H9 (cell line): ENCODE measurements around the gene GRWD1. TPM values are rescaled to one million over a fixed set of nuclear protein-coding genes. Genes with fewer than 3 reads are reported as not detected.
A peak's percentile ranks its signal among the peaks of the same experiment; 100 is the strongest.

Source experiments
- DNase-seq: peaks from one replicate; pipeline ENCODE4 v3.0.0-alpha.2; 2017
- H2AFZ ChIP-seq: one replicate; pipeline ENCODE4 v1.6.1; 2013; ENCODE audit warnings: mild to moderate bottlenecking, low read length, control low read depth, moderate library complexity
- H2AK5ac ChIP-seq: 2 replicates; pipeline ENCODE4 v1.6.1; 2013; ENCODE audit warnings: low read length, control low read depth, mixed read lengths; ENCODE audit not compliant: insufficient read length
- H2BK120ac ChIP-seq: one replicate; pipeline ENCODE4 v1.6.1; 2013; ENCODE audit warnings: low read depth, mild to moderate bottlenecking, low read length, control low read depth, inconsistent platforms; ENCODE audit not compliant: poor library complexity, severe bottlenecking
- H2BK12ac ChIP-seq: 2 replicates; pipeline ENCODE4 v1.6.1; 2013; ENCODE audit warnings: low read length, control low read depth, mixed read lengths, low read depth; ENCODE audit not compliant: insufficient read length
- H2BK15ac ChIP-seq: 2 replicates; pipeline ENCODE4 v1.6.1; 2013; ENCODE audit warnings: low read depth, low read length, control low read depth
- H2BK20ac ChIP-seq: one replicate; pipeline ENCODE4 v1.6.1; 2013; ENCODE audit warnings: low read depth, mild to moderate bottlenecking, low read length, control low read depth, inconsistent platforms; ENCODE audit not compliant: poor library complexity, severe bottlenecking
- H2BK5ac ChIP-seq: 2 replicates; pipeline ENCODE4 v1.6.1; 2013; ENCODE audit warnings: low read length, control low read depth, mixed read lengths; ENCODE audit not compliant: insufficient read length
- H3K14ac ChIP-seq: 2 replicates; pipeline ENCODE4 v1.6.1; 2013; ENCODE audit warnings: low read length, control low read depth; ENCODE audit not compliant: insufficient read depth
- H3K18ac ChIP-seq: 2 replicates; pipeline ENCODE4 v1.6.1; 2013; ENCODE audit warnings: low read depth, mild to moderate bottlenecking, mixed read lengths, low read length, control low read depth; ENCODE audit not compliant: insufficient read length
- H3K23ac ChIP-seq: 2 replicates; pipeline ENCODE4 v1.6.1; 2013; ENCODE audit warnings: low read length, control low read depth, mixed read lengths, low read depth; ENCODE audit not compliant: insufficient read length
- H3K23me2 ChIP-seq: 2 replicates; pipeline ENCODE4 v1.6.1; 2013; ENCODE audit warnings: low read depth, mild to moderate bottlenecking, mixed read lengths, low read length, control low read depth; ENCODE audit not compliant: insufficient read length, poor library complexity, severe bottlenecking
- H3K27ac ChIP-seq: 2 replicates; pipeline ENCODE4 v1.5.1; 2013; ENCODE audit warnings: low read length, control low read depth, mixed read lengths, low read depth; ENCODE audit not compliant: insufficient read length
- H3K27me3 ChIP-seq: 2 replicates; pipeline ENCODE4 v1.6.1; 2013; ENCODE audit warnings: low read length, control low read depth, inconsistent platforms; ENCODE audit not compliant: insufficient read depth
- H3K4ac ChIP-seq: 2 replicates; pipeline ENCODE4 v1.6.1; 2013; ENCODE audit warnings: low read depth, mild to moderate bottlenecking, control low read depth, inconsistent platforms, low read length, moderate library complexity
- H3K4me1 ChIP-seq: 2 replicates; pipeline ENCODE4 v1.6.1; 2013; ENCODE audit warnings: low read length, control low read depth, inconsistent platforms; ENCODE audit not compliant: insufficient read depth
- H3K4me2 ChIP-seq: 2 replicates; pipeline ENCODE4 v1.6.1; 2013; ENCODE audit warnings: low read length, control low read depth, mixed read lengths; ENCODE audit not compliant: insufficient read length, insufficient read depth
- H3K56ac ChIP-seq: 2 replicates; pipeline ENCODE4 v1.6.1; 2013; ENCODE audit warnings: low read depth, mild to moderate bottlenecking, mixed read lengths, low read length, control low read depth; ENCODE audit not compliant: insufficient read length
- H3K79me1 ChIP-seq: 2 replicates; pipeline ENCODE4 v1.6.1; 2013; ENCODE audit warnings: low read depth, mild to moderate bottlenecking, moderate library complexity, low read length, control low read depth, inconsistent platforms; ENCODE audit not compliant: insufficient read depth, poor library complexity, severe bottlenecking
- H3K79me2 ChIP-seq: 2 replicates; pipeline ENCODE4 v1.6.1; 2013; ENCODE audit warnings: low read length, control low read depth, inconsistent platforms; ENCODE audit not compliant: insufficient read depth
- H3K9ac ChIP-seq: 2 replicates; pipeline ENCODE4 v1.6.1; 2013; ENCODE audit warnings: low read length, control low read depth, mixed read lengths; ENCODE audit not compliant: insufficient read length; ENCODE audit errors: extremely low read depth
- H3K9me3 ChIP-seq: one replicate; pipeline ENCODE4 v1.6.1; 2013; ENCODE audit warnings: low read depth, low read length, inconsistent platforms; ENCODE audit not compliant: control insufficient read depth
- H3T11ph ChIP-seq: one replicate; pipeline ENCODE4 v1.6.1; 2013; ENCODE audit warnings: mild to moderate bottlenecking, low read length, control low read depth, inconsistent platforms
- H4K20me1 ChIP-seq: one replicate; pipeline ENCODE4 v1.6.1; 2013; ENCODE audit not compliant: control insufficient read depth, insufficient read length, insufficient read depth
- H4K5ac ChIP-seq: 2 replicates; pipeline ENCODE4 v1.6.1; 2013; ENCODE audit warnings: low read depth, mild to moderate bottlenecking, mixed read lengths, low read length, control low read depth; ENCODE audit not compliant: insufficient read length
- H4K8ac ChIP-seq: replicated peaks from 2 replicates; pipeline ENCODE4 v1.6.1; 2013; ENCODE audit warnings: low read length, control low read depth, mixed read lengths, low read depth; ENCODE audit not compliant: insufficient read length
- H4K91ac ChIP-seq: 2 replicates; pipeline ENCODE4 v1.6.1; 2013; ENCODE audit warnings: low read depth, mild to moderate bottlenecking, moderate library complexity, mixed read lengths, low read length, control low read depth; ENCODE audit not compliant: insufficient read length
- H3K27ac Mint-ChIP-seq, 3 experiments: 2 replicates in 2 of 3; 3 replicates in 1 of 3; pipeline ENCODE4 v1.8.0; 2020 to 2021; ENCODE audit warnings: mixed read lengths in 3 of 3, mild to moderate bottlenecking in 1 of 3, moderate library complexity in 1 of 3
- H3K27me3 Mint-ChIP-seq: 2 replicates; pipeline ENCODE4 v1.8.0; 2021; ENCODE audit warnings: low read depth, mild to moderate bottlenecking, moderate library complexity, mixed read lengths
- H3K36me3 Mint-ChIP-seq, 3 experiments: 2 replicates in 2 of 3; 3 replicates in 1 of 3; pipeline ENCODE4 v1.8.0; 2020 to 2021; ENCODE audit warnings: low read depth in 3 of 3, mixed read lengths in 3 of 3; ENCODE audit not compliant: insufficient read depth in 1 of 3
- H3K4me1 Mint-ChIP-seq, 2 experiments: 2 replicates each; pipeline ENCODE4 v1.8.0; 2020; ENCODE audit warnings: mixed read lengths in 2 of 2
- H3K4me3 Mint-ChIP-seq, 2 experiments: 2 replicates in 1 of 2; 3 replicates in 1 of 2; pipeline ENCODE4 v1.8.0; 2020 to 2021; ENCODE audit warnings: mild to moderate bottlenecking in 2 of 2, mixed read lengths in 2 of 2, moderate library complexity in 1 of 2
- H3K9me3 Mint-ChIP-seq, 2 experiments: 2 replicates in 1 of 2; 3 replicates in 1 of 2; pipeline ENCODE4 v1.8.0; 2020; ENCODE audit warnings: mild to moderate bottlenecking in 2 of 2, mixed read lengths in 2 of 2, moderate library complexity in 1 of 2
- WGBS: extraction: QIAGEN DNeasy Blood & Tissue Kit; methylation state at CpG from one replicate; pipeline ENCODE4 v1.1.7; 2013; ENCODE audit warnings: missing lambda C conversion rate, low lambda C conversion rate, mixed read lengths; ENCODE audit not compliant: insufficient read length; ENCODE audit errors: extremely low coverage; 5-methylcytosine and 5-hydroxymethylcytosine counted together
- total RNA-seq: library from RNA; stranded (reverse); gene quantifications from 2 replicates; pipeline ENCODE4 v1.2.1, GENCODE V29; 2021
- TF ChIP-seq, protein P1 (sequence below): fragments of 200-600 bp; sonication (generic); conservative IDR thresholded peaks from 3 replicates; pipeline ENCODE4 v1.8.0; 2021; ENCODE audit warnings: antibody characterized with exemption, mild to moderate bottlenecking

The GRWD1 gene
- total RNA-seq, 1 experiment from 2014 or later = 92.0 TPM

DNA sequence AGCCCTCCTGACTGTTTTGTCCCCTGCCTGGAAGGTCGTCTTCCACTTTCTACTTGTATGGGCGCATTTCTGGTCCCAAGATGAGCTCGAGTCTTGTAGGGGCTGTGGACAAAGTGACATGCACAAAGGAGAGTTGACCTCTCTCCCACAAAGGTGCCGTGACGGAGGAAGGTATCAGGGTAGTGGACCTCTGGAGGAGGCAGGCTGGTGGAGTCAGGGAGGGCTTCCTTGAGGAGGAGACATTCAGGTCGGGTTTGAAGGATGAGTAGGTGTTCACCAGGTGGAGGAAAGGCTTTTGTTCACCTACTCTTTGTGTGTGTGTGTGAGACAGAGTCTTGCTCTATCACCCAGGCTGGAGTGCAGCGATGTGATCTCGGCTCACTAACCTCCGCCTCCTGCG is 25.1 kb downstream of the GRWD1 start:
- no peak overlapping the region for H3K27ac Mint-ChIP-seq
- no CpG with 5 or more reads among the region's 10 CpGs for WGBS
- Histone ChIP-seq H3K9ac (no peak overlapping the region), H3T11ph (no peak overlapping the region), H3K23me2 (no peaks in the 10 kb centered on the region), H2BK20ac (no peak overlapping the region), H3K4me2 (no peak overlapping the region), H3K4ac (no peak overlapping the region), H3K79me1 (peaks cover 2% of the 10 kb centered on the region), H3K9me3 (no peaks in the 10 kb centered on the region), H4K8ac (no peak overlapping the region), H3K27me3 (no peaks in the 10 kb centered on the region), H4K91ac (no peak overlapping the region), H3K23ac (no peak overlapping the region), H2BK5ac (no peak overlapping the region), H3K56ac (no peak overlapping the region), H2AK5ac (no peak overlapping the region), H4K5ac (no peak overlapping the region), H3K27ac (no peak overlapping the region), H3K18ac (no peak overlapping the region), H4K20me1 (no peaks in the 10 kb centered on the region), H2BK15ac (no peak overlapping the region), H3K4me1 (no peaks in the 10 kb centered on the region), H2BK120ac (no peak overlapping the region), H3K14ac (no peak overlapping the region), H2AFZ (no peak overlapping the region), H3K79me2 (no peaks in the 10 kb centered on the region; the same call in 1 of the 2 replicates), H2BK12ac (no peak overlapping the region)
- H3K4me1 Mint-ChIP-seq = peaks cover 6 to 16% of the 10 kb centered on the region in 2 experiments
- no peak for DNase-seq
- H3K36me3 Mint-ChIP-seq = peaks cover 46 to 60% (median 59%) of the 10 kb centered on the region in 3 experiments
- no peaks in the 10 kb centered on the region; a peak in 2 of 5 replicates for H3K9me3 Mint-ChIP-seq
- no peaks in the 10 kb centered on the region; the same call in 1 of the 2 replicates for H3K27me3 Mint-ChIP-seq
- H3K4me3 Mint-ChIP-seq = peak overlapping the region; percentile 84 to 95
- TF ChIP-seq, protein P1, sequence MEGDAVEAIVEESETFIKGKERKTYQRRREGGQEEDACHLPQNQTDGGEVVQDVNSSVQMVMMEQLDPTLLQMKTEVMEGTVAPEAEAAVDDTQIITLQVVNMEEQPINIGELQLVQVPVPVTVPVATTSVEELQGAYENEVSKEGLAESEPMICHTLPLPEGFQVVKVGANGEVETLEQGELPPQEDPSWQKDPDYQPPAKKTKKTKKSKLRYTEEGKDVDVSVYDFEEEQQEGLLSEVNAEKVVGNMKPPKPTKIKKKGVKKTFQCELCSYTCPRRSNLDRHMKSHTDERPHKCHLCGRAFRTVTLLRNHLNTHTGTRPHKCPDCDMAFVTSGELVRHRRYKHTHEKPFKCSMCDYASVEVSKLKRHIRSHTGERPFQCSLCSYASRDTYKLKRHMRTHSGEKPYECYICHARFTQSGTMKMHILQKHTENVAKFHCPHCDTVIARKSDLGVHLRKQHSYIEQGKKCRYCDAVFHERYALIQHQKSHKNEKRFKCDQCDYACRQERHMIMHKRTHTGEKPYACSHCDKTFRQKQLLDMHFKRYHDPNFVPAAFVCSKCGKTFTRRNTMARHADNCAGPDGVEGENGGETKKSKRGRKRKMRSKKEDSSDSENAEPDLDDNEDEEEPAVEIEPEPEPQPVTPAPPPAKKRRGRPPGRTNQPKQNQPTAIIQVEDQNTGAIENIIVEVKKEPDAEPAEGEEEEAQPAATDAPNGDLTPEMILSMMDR = no peak
